ENCODE results near the gene DYNC2I2. TPM values are rescaled to one million over a fixed set of nuclear protein-coding genes. Genes with fewer than 3 reads are reported as not detected.

DYNC2I2 gene
- total and polyA plus RNA-seq, 2 donors (not counting 3 experiments of a cell fraction or from before 2014, with no cell fraction given) = 73.6 to 82.6 TPM

DNA sequence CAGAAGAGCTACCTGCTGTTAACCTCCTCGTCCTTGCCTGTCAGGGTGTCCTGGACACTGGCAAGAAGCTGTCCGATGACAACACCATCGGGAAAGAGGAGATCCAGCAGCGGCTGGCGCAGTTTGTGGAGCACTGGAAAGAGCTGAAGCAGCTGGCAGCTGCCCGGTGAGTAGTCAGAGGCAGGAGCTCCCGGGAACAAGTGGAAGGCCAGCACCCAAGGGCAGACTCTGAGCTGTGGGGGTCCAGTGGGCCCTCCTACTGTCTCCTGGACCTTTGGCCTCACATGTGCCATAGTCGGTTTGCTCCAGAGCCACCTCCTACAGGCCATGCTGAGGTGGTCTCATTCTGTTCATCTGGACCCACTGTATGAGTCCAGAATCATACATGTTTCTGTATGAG, 38.7 kb downstream of the DYNC2I2 start:
- H2AFZ ChIP-seq (ENCODE audit: low read depth, low read length) = no peak overlapping the region

More for the DNA sequence above, 38.7 kb downstream of the DYNC2I2 start:
- TF ChIP-seq FOS (IDR thresholded peaks at IDR 0.05; ENCODE audit: borderline replicate concordance, insufficient read depth, low read length) (no peak), JUN (IDR thresholded peaks at IDR 0.05; ENCODE audit: borderline replicate concordance, insufficient read depth, insufficient read length, low read depth) (no peak), GATA2 (IDR thresholded peaks at IDR 0.05; ENCODE audit: insufficient read depth, insufficient read length, low read depth, low read length) (no peak), EZH2 (IDR thresholded peaks at IDR 0.05; ENCODE audit: borderline replicate concordance, low read depth, low read length, severe bottlenecking) (no peak), MYC (IDR thresholded peaks at IDR 0.05; ENCODE audit: low read depth, low read length) (no peak), POLR2AphosphoS5 (IDR thresholded peaks at IDR 0.05; ENCODE audit: insufficient read depth, low read depth, low read length) (no peak), POLR2A (IDR thresholded peaks at IDR 0.05; ENCODE audit: low read depth, low read length) (no peak)
- TF ChIP-seq, protein P1, sequence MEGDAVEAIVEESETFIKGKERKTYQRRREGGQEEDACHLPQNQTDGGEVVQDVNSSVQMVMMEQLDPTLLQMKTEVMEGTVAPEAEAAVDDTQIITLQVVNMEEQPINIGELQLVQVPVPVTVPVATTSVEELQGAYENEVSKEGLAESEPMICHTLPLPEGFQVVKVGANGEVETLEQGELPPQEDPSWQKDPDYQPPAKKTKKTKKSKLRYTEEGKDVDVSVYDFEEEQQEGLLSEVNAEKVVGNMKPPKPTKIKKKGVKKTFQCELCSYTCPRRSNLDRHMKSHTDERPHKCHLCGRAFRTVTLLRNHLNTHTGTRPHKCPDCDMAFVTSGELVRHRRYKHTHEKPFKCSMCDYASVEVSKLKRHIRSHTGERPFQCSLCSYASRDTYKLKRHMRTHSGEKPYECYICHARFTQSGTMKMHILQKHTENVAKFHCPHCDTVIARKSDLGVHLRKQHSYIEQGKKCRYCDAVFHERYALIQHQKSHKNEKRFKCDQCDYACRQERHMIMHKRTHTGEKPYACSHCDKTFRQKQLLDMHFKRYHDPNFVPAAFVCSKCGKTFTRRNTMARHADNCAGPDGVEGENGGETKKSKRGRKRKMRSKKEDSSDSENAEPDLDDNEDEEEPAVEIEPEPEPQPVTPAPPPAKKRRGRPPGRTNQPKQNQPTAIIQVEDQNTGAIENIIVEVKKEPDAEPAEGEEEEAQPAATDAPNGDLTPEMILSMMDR (IDR thresholded peaks at IDR 0.05; ENCODE audit: extremely low read depth in 1 of 2, insufficient read depth in 1 of 2, low read depth in 1 of 2, low read length in 2 of 2) = no peak
- TF ChIP-seq, protein P2, sequence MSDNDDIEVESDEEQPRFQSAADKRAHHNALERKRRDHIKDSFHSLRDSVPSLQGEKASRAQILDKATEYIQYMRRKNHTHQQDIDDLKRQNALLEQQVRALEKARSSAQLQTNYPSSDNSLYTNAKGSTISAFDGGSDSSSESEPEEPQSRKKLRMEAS (IDR thresholded peaks at IDR 0.05; ENCODE audit: insufficient read depth, insufficient read length) = no peak
- DNase-seq (ENCODE audit: low read depth, low spot score) (no peak), FAIRE-seq (no peak)
- no peak overlapping the region for H3K27ac ChIP-seq (ENCODE audit: insufficient read depth, low read depth, low read length)
- ChIA-PET POLR2A (interaction anchor here (0.6 kb wide), 1 partner anchor 17 kb away, joined by 3 read pairs; no protein-coding TSS in a partner anchor), CTCF (interaction anchor here (0.9 kb wide), 1 partner anchor 8 kb away, joined by 3 read pairs; no protein-coding TSS in a partner anchor)
- intact Hi-C loops (cut with micrococcal nuclease) = no loop called here
- no peak overlapping the region for H3K9ac ChIP-seq (replicated peaks; ENCODE audit: extremely low read depth, insufficient read depth, low read length)
- no TSS peak for BruUV-seq (replicated peaks)
- no peak overlapping the region for H3K4me3 ChIP-seq (replicated peaks in 1 of 3; ENCODE audit: insufficient read depth in 1 of 3, low read depth in 1 of 3, low read length in 3 of 3)
- H3K79me2 ChIP-seq (ENCODE audit: control insufficient read depth, insufficient read depth, low read length) = no peaks in the 10 kb centered on the region
- dilution Hi-C loops (cut with MboI; ENCODE audit: extremely low pct_ligation_motif_present, low sequenced_read_pairs) = no loop called here
- H3K36me3 ChIP-seq (ENCODE audit: control insufficient read depth in 2 of 2, extremely low read depth in 1 of 2, insufficient read depth in 2 of 2, low read length in 2 of 2) = peaks cover 52 to 67% of the 10 kb centered on the region in 2 experiments
- H4K20me1 ChIP-seq (replicated peaks; ENCODE audit: control insufficient read depth, extremely low read depth, insufficient read depth, low read length) = no peaks in the 10 kb centered on the region
- H3K4me1 ChIP-seq (ENCODE audit: control insufficient read depth, extremely low read depth, insufficient read depth, low read length) = no peaks in the 10 kb centered on the region
- no peaks in the 10 kb centered on the region for H3K9me1 ChIP-seq (replicated peaks; ENCODE audit: control insufficient read depth, extremely low read depth, insufficient read depth, low read length)
- H3K27me3 ChIP-seq (ENCODE audit: control insufficient read depth in 2 of 2, insufficient read depth in 2 of 2, low read length in 2 of 2) = no peaks in the 10 kb centered on the region
- H3K4me2 ChIP-seq (ENCODE audit: insufficient read depth, low read length) = no peak overlapping the region
- H3K9me3 ChIP-seq (replicated peaks; ENCODE audit: control insufficient read depth, insufficient read depth, low read length) = no peaks in the 10 kb centered on the region

All from endothelial cell of umbilical vein (primary cell).